Central memory CD4-positive, alpha-beta T cell (primary cell): ENCODE data around the gene INPP4B.
A peak's percentile ranks its signal among the peaks of the same experiment; 100 is the strongest.

ENCODE experiments used
- DNase-seq: peaks from one replicate; pipeline ENCODE4 v3.0.0; 2022
- total RNA-seq, 3 experiments: gene quantifications; one replicate each; lab custom pipeline; 2026; lab: John Stamatoyannopoulos, UW

The INPP4B gene
- total RNA-seq = 419 to 571 (median 532) reads per million in 3 experiments

DNA sequence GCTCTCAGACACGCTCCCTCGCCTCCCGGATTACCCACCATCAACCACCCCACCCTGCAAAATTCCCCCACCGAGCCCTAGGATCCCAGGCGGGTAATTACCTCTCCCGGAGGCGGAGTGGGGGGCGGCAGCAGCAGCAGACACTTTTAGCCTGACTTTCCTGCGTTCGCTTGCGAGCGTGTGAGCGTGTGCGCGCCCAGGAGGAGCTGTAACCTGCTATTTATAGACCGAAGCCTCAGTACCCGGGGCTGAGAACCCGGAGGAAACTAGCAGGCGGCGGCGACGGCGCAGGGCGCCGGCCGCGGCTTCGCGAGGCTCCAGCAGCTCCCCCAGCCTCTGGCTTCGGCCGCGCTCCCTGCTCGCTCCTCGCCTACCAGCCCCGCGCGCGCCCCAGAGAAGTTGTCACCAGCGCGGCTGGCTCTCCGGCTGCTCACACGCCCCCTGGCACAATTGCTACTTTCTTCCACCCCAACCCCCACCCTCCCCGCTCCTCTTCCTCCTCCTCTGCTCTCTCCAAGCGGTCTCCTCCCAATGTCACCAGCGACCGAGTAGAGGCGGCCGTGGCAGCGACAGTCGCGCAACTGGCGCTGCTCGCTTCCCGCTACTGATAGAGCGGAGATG lies at the start of gene INPP4B:
Gene INPP4B (minus strand): TSS at position 194 of the 621 bp plus-strand sequence.
- peak; percentile 35 for DNase-seq

DNA sequence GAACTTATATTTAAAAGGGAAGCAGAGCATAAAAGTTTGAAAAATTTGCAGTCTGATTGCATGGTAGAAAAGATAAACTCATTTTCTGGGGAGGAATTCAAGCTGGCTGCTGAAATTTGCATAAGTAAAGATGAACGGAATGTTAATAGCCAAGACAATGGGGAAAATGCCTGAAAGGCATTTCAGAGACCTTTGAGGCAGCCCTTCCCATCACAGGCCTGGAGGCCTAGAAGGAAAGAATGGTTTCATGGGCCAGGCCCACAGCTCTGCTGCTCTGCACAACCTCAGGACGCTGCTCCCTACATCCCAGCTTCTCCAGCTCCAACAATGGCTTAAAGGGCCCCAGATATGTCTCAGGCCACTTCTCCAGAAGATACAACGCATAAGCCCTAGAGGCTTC lies 46.9 kb upstream of the INPP4B start:
- DNase-seq = no peak

DNA sequence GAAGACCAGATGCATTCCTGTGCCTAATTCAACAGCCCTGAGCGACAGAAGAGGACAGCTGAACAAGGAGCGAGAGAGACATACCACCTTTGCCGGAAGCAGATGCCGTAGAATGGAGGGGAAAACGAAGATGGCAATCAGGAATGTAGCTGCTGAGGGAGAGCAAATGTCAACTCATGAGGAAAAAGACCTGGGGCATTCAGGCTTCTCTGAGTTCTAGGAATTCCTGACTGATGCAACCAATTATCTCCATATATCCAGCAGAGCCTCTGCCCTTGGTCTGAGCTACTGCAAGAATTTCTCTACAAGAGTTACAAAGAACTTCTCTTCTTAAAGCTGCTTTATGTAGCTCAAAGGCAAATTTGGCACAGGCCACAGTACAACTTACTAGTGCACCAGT lies 40.5 kb upstream of the INPP4B start:
- no peak for DNase-seq

DNA sequence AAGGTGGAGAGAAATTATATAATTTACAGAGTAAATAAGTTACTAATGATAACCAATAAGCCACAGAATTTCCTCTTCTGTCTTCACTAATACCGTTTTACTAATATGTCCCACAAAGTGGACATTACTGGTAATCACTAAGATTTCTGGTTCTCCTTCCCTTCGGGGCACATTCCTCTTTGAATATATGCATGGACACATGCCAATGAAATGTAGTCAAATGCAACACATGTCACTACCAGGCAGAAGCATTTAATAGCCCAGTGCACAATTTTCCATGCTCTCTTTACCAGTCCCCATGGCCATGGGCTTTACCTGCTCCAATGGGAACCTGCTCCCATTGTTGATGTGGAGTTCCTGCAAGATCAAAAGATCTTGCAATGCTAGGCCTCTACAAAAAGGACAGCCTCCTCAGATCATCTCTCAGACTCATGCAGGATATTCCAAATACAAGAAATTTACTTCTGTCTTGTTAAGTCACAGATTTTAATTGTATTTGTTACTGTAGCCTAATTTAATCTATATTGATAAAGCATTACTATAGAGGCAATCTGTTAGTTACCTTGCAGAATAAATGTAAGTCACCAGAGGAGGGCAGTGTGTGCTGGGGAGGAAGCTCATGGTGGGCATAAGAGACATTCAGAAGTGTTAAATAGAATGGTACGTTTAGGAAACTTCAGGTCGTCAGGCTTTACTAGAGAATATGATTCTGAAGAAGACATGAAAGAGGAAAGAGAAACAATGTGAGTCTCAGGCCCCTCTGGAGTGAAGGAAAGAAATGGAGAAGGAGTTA lies 37.1 kb upstream of the INPP4B start:
- no peak for DNase-seq

DNA sequence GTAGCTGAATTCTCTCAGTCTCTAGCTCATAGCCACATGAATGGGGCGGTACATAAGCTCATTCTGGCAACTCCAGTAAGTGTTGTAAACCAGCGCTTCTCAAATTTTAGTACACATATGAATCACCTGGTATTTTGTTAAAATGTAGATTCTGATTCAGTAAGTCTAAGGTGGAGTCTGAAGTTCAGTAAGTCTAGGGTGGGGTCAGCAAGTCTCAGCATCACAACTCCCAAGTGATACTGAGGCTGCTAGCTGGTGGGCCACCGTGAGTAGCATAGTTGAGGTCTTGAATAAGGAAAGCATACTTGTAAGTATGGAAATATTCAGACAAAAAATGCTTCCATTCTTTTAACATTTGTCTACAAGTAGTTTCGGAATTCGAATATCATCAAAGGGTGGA lies 36.1 kb upstream of the INPP4B start:
- DNase-seq = no peak

DNA sequence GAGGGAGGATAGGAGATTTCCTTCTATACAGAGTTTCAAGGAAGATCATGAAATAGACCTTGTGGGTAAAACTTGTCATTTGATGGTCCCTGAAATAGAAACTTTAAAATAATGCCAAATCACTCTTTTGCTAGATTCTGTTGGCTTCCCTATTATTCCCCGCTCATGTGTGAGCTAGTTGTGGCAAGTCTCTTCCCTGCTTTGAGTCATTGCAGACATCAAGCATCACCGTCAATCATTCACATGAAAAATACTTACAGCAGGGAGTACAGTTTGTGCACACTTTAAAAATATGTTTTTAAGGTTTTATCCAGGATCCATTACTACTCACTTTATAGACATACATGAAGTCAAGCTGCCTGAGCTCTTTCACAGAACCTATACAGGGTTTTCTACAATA lies 35.2 kb upstream of the INPP4B start:
- no peak for DNase-seq

DNA sequence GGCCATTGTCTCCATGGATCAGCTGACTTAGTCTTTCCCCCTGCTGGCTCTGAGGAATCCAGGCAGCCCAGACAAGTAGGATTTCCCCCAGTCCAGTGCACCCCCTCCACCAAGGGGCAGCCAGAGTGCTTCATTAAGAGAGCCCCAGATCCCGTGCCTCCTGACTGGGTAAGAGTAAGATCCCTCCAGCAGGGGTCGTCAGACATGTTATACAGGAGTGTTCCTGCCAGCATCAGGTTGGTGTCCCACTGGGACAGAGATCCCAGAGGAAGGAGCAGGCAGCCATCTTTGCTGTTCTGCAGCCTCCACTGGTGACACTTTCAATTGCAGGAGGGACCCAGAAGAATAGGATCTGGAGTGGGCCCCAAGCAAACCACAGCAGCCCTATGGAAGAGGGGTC lies 29.0 kb upstream of the INPP4B start:
- DNase-seq = no peak

DNA sequence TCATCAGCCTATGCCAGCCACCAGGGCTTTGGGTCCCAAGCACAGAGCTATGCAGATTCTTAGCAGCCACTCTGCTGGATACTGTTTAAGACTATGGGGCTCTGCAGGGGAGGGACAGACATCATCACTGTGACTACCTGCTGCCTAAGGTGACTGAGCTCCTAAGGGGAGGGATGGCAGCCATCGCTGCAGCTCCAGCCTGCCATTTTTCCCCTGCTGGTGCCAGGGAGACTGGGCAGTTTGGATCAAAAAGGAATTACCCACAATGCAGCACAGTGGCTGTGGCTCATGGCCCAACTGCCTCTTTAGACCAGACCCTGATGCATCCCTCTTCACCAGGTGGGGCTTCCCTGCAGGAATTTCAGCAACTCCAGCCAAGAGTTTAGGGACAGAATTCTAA lies 28.6 kb upstream of the INPP4B start:
- no peak for DNase-seq

DNA sequence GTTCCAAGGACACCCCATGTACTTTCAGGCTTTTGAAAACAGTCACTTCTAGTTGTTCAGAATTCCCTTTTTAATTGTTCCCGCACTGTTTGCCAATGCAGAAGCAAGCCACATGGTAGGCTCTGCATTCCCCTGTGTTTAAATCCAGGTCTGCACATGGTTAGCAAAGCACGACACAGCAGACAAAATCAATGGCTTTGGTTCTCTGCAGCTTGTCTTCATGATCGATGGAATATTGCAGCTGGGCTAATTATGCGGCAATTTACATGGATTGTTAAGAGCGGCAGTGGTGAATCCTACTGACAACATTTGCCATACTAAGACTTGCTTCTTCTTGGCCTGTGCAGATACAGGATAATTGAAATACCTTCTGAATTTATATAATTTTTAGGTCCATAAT lies 20.6 kb upstream of the INPP4B start:
- no peak for DNase-seq

DNA sequence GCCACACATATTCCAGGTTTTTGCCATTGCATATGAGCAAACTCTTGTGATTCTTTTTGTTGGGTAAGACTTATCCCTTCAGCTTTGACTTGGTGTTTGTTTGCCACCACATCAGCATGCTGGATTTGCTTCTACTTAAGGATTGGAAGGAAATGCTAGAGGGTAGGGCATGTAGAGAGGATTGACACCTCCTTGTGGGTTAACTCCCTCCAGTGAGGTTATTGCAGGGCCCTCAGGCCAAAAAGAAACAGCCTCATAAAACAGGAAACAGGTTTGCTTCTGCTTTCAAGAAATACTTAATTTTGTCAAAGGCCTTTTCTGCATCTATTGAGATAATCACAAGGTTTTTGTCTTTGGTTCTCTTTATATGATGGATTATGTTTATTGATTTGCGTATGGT lies 15.2 kb upstream of the INPP4B start:
- DNase-seq = no peak

DNA sequence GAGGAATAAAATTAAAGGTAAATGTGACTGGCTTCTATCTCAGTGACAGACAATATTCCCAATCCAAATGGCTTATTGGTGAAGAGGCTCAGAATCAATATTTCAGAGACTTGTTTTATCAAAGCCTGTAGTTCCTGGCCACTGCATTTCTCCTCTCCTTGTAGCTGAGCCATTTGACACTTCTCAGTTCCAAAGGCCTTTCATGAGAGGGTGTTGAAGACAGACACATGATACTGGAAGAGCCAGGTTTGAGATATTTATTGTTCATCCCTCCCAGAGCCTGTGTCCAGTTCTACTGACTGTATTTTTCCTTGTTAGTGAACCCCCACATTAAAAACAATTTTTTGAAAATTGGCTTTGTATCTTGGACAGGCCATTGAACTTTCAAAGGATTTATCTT lies 12.9 kb upstream of the INPP4B start:
- DNase-seq = no peak

DNA sequence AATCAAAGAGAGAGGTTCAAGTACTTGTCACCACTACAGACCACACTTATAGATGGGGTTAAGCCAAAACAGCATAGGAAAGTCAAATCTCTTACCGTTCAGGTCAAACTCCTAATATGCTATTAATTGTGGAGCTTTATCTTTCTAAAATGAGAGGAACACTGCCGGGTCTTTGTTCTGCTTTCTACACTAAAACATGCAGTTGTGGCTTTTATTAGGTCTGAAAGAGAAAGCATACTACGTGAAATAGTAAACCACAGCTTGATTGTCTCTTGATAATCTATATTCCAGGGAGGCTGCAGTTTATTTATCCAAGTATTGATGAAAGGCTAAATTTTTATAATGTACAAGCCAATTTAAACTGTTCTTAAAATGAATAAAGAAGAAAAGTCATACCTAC lies 12.3 kb upstream of the INPP4B start:
- no peak for DNase-seq

DNA sequence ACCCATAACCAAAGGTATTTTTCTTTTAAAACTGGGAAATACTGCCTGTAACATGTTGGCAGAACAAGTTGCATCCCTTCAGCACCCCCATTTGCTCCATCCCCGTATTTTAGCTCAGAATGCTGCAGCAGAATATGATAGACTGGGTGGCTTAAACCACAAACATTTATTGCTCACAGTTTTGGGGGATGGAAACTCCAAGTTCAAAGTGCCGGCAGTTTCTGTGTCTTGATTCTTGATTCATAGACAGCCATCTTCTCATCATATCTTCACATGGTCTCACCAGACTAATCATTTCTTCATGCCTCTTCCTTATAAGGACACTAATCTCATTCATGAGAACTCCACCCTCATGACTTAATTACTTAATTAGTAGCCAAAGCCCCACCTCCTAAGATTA lies 10.5 kb upstream of the INPP4B start:
- no peak for DNase-seq

DNA sequence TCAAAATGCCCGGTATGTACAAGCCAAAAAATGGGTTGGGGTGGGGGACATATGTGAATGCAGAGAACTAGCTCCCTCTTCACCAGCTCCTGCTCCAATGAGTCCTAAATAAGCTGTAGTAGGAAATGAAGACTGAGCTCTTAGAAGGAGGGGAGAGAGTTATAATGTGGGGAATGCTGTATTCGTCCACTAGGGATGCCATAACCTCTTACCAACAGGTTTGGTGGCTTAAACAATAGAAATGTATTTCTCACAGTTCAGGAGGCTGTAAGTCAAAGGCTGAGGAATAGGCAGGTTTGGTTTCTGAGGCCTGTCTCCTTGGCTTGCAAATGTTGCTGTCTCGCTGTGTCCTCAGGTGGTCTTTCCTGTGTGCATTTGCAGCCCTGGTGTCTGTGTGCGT lies 4.4 kb upstream of the INPP4B start:
- no peak for DNase-seq

DNA sequence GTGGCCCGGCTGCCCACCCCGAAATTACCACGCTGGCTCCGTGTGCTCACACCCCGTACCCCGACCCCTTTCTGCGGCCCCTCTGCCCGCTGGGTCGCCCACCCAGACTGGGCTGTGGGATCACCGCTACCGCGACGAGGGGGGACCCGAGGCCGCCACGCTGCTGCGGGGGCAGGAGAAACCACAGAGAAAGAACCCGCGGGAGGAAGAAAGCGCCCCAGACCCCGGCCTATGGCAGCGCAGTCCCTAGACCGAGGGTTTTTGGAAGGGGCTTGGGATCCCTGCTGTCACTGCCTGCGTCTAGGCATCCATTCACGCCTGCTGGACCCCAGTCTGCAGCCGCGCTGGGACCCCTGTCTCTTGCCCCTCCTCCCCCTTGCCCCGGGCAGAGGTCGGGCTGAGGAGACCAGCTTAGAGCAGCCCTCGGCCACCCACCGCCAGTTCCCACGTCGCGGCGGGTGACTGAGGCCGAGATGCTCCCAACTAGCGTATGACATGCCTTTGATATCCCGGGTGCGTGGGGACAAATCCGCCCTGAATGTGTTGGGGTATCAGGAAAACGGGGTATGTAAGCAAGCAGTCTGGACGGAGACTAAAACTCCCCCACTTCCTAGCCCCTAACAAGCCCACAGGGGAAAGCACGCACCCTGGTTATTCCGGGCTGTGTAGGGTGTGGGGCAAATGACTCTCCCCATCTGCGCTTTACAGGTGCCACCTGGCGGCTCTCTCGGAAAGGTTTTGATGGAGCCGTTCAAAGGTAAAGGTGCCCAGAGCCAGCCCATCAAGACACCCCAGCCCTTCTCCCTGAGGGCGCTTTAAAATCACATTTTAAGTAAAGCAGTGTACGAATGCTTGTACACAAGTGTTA lies 862 bp upstream of the INPP4B start:
- DNase-seq = peak; percentile 67

DNA sequence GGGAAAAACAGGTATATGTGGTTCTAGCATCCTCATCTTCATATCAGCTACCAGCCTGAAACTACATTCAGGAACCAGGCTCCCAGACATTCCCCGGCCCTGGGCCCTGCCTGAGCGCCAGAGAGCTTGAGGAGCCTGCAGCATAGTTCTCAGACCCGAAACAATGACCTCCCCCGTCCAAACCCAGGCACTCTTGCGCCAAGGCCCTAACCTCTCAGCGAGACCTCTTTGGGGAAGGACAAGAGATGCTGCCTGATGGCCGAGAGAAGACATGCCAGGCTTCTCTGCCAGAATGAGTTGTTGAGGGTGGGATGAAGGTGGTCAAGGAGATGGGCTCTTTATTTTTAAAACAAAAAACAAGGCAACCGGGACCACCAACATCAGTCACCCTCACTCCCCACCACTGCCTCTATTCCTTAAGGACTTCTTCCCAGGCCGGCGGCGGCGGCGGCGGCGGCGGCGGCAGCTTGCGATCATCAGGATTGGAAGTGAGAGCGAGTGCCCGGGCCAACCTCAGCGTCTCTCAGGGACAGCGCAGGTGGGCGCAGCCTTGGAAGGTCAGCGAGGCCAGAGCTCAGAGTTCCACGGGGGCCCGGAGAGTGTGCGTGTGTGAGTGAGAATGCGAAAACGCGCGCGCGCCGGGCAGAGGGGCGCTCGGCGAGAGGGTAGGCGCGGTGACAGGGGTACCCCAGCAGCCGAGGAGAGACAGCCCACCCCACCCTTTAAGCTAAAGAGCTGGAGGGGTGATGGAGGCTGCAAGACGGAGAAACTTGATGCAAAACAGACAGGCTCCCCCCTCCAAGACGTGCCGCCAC lies 601 bp downstream of the INPP4B start:
- no peak for DNase-seq

DNA sequence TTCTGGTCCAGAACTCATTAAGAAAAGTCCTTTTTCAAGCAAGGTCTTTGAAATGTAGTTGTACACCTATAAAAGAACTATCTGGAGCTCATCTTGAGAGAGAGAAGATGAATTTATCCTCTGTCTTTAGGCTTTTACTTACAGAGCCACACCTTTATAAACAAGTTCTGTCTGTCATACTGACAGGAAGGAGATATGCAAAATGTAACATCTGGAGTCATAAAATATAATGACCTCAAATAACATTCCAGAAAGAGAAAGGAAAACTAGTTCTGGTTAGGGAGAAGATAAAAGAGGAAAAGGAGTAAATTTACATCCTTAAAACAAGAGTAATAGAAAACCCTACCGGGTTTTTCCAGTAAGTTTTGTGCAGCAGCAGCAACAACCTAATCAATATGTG lies 1.3 kb downstream of the INPP4B start:
- DNase-seq = no peak

DNA sequence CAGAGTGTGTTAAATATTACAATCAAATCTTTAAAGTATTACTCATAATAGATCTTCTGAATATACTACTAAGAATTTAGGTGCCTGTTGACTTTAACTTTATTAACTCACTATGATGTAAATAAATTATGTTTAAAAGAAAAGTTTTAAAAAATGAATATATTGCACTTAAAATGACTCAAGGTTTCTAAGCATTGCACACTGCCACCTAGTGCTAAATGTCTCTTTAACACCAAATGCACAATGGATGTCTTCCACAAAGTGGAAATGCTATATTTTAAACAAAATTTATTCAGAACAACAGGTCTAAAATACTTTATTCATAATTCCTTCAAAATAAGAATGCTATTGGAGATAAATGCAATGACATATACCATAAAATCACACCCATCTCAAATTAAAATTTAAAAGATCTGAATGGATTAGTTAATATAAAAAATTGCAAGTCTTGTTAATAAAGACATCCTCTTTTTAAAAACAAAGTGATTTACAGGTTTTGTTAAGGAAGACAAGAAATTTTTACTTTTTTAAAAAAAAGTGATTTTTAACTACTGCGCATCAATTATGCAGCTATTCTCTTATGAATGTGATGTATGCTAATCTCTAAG lies 5.5 kb downstream of the INPP4B start:
- DNase-seq = peak; percentile 25

DNA sequence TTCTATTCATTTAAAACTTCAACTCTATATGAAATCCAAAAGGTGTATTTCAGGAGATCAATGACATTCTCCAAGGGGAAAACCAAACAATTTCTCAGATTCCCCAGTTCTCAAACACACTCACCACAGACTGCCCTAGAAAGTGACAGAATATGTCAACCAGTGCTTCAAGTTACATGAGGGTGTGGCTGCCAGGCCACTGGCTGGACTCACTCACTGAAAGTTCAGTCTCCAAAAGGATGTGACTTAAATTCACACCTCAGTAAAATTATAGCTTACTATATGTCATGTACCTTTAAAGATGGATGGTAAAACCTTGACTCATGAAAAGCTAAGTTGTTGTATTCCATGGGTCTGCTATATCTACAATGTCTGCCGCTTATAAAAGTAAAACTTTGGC lies 7.3 kb downstream of the INPP4B start:
- no peak for DNase-seq

DNA sequence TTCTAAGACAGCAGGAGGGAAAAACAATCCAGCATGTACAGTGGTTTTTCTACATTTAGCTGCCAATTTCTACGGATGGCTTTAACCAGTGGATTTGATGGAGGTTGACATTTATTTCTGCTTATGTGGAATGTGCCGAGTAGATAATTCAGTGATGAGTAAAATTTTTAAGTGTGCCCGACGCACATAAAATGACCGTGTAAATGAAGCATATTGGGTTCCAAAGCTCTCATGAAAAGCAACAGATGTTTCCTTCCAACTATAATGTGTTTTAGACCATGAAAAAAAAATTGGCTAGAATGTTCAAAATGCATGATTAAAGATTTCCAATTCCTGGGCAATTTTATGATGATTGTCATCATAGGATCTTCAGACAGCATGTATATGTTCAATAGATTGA lies 14.1 kb downstream of the INPP4B start:
- no peak for DNase-seq

DNA sequence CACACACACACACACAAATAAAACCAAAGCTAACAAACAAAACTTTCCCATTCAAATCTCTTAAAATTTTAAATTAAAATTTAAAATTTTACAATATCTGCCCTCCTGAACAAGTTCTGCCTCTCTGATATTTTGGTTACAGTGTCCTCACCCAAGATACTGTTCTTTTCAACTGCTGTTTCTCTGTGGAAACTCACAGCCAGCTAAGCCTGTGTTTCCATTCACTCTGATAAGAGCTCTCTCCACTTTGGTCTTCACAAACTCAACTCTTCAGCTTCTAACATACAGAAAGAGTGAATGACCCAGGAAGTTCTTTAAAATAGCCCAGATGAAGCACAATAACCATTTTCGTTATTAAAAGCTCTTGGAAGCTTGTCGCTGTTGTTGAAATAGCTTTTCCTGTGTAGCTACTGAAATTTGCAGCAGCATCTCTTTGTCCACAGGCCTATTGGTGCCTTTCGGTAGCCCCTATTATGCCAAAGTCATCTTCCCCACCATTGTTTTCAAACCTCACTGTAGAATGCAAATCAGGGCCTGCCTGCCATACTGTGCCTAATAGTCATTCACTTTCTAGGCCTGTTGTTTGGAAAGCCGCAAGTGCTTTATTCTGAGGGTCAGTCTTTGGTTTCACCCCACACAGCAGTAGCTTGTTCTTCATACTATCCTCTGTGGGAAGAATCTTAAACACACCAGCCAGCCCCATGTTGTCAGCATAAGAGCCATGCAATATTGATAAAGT lies 19.4 kb downstream of the INPP4B start:
- no peak for DNase-seq

DNA sequence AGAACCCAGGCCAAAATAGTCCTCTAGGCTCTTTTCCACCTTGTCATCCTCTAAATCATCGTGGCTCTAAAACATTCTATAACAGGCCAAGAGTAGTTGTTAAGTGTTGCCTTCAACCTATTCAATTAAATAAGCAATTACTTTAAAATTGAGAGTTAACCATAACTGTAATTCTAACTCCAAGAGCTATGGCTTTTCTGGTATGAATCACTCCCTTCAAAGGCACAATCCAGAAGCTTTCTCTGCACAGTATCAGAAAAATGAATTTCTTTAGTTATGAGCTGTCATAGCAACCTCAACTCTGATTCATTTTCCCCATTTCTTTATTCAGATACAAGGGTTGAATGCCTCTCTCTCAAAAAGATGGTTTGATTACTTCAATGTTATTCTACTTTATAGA lies 21.7 kb downstream of the INPP4B start:
- no peak for DNase-seq
